SK-N-MC (cell line): Measurements from ENCODE around the gene ACTR3.

ENCODE experiments used
- EZH2 ChIP-seq: fragments of 200-600 bp; sonication (generic); IDR thresholded peaks from one replicate; pipeline ENCODE4 v1.6.1; 2017; ENCODE audit warnings: antibody characterized with exemption
- POLR2AphosphoS5 ChIP-seq: IDR thresholded peaks from 2 replicates; pipeline ENCODE4 v1.6.1; 2012; ENCODE audit warnings: mild to moderate bottlenecking, low read depth, low read length, borderline replicate concordance

DNA sequence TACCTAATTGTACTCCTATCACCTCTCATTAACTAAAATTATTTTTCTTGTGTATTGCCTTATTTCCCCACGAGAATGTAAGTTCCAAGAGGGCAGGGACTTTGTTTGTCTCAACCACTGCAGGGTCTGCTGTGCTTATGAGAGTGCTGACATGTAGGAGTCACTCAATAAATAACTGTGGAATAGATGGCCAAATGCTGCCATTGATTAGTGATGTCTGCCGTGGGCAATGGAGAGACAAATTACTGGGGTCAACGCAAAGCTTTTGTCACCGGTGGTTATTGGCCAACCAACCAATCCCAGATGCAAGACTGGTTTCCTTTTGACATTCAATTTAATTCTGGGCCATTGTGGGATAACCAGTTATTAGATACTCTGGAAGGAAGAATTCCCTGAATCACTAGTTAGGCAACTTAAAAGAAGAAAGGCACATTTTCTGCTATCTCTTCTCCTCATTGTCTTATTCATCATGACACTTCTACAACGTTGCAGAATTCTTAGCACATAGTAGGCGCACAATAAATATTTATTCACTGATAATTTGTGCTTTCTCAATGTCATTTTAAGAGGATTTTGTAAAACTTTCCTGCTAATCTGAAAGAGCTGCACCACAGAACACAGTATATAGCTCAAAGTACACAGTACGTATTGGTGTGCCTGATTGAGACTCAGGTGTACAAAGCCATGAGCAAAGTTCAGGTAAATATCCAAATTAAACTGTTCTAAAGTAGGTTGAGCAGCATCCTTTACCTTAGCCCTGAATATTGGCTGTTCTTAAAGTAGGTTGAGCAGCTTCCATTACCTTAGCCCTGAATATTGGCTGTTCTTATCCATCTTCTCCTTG, 95.9 kb downstream of the ACTR3 start:
- no peak for TF ChIP-seq POLR2AphosphoS5
- no peak for TF ChIP-seq EZH2
